SK-N-SH (cell line): ENCODE measurements around the gene REPS2. TPM values are rescaled to one million over a fixed set of nuclear protein-coding genes. Genes with fewer than 3 reads are reported as not detected.

Experiments
- CTCF ChIA-PET: fragments of 300-600, 350-600 bp; formaldehyde crosslinking; extraction: SDS; loops from one replicate; lab custom pipeline; 2021; lab: Yijun Ruan, JAX
- POLR2A ChIA-PET: fragments of 350-600 bp; sonication (Branson Sonifier 250); formaldehyde crosslinking; extraction: SDS; loops from one replicate; lab custom pipeline; 2020; ENCODE audit warnings: antibody characterized with exemption, inconsistent platforms; lab: Yijun Ruan, JAX
- DNase-seq: peaks from one replicate; pipeline ENCODE4 v3.0.0; 2012
- H2AFZ ChIP-seq: fragments of 200-600 bp; sonication (generic); 2 replicates; pipeline ENCODE4 v1.8.1; 2016; ENCODE audit warnings: antibody characterized with exemption, mild to moderate bottlenecking, low read depth
- H3F3A ChIP-seq: fragments of 200-600 bp; sonication (generic); replicated peaks from 2 replicates; pipeline ENCODE3; 2016; ENCODE audit warnings: antibody characterized with exemption, mild to moderate bottlenecking; ENCODE audit not compliant: insufficient read depth
- H3K27ac ChIP-seq, 2 experiments: fragments of 200-500 bp in 1 of 2; fragments of 200-600 bp in 1 of 2; sonication (Bioruptor generic) in 1 of 2; sonication (generic), shearing (Covaris generic) in 1 of 2; 2 replicates each; pipeline versions ENCODE4 v1.5.1 to v1.6.1; 2014 to 2016; ENCODE audit warnings: low read depth in 2 of 2, inconsistent platforms in 1 of 2, low read length in 1 of 2, mild to moderate bottlenecking in 1 of 2, mixed read lengths in 1 of 2
- H3K27me3 ChIP-seq: fragments of 200-600 bp; sonication (generic), shearing (Covaris generic); 2 replicates; pipeline ENCODE4 v1.6.1; 2016; ENCODE audit warnings: mixed run types; ENCODE audit not compliant: insufficient read depth
- H3K36me3 ChIP-seq, 2 experiments: fragments of 200-500 bp in 1 of 2; fragments of 200-600 bp in 1 of 2; sonication (Bioruptor generic) in 1 of 2; sonication (generic) in 1 of 2; replicated peaks in 1 of 2; 2 replicates each; pipeline versions ENCODE3 to v1.5.1; 2014 to 2016; ENCODE audit warnings: low read length in 1 of 2, mild to moderate bottlenecking in 1 of 2; ENCODE audit not compliant: insufficient read depth in 2 of 2, control insufficient read depth in 1 of 2
- H3K4me1 ChIP-seq, 2 experiments: fragments of 200-500 bp in 1 of 2; fragments of 200-600 bp in 1 of 2; sonication (Bioruptor generic) in 1 of 2; sonication (generic), shearing (Covaris generic) in 1 of 2; 2 replicates each; pipeline versions ENCODE4 v1.5.1 to v1.6.1; 2014 to 2016; ENCODE audit warnings: low read depth in 1 of 2, low read length in 1 of 2, mixed run types in 1 of 2; ENCODE audit not compliant: insufficient read depth in 2 of 2, control insufficient read depth in 1 of 2
- H3K4me2 ChIP-seq: fragments of 200-600 bp; sonication (generic), shearing (Covaris generic); 2 replicates; pipeline ENCODE4 v1.6.1; 2017; ENCODE audit warnings: mixed run types
- H3K4me3 ChIP-seq, 2 experiments: fragments of 200-500 bp in 1 of 2; fragments of 200-600 bp in 1 of 2; sonication (Bioruptor generic) in 1 of 2; sonication (generic), shearing (Covaris generic) in 1 of 2; 2 replicates each; pipeline versions ENCODE4 v1.5.1 to v1.8.1; 2014 to 2016; ENCODE audit warnings: low read depth in 2 of 2, inconsistent platforms in 1 of 2, low read length in 1 of 2, mild to moderate bottlenecking in 1 of 2, mixed read lengths in 1 of 2, moderate library complexity in 1 of 2
- H3K79me2 ChIP-seq: fragments of 200-600 bp; sonication (generic); 2 replicates; pipeline ENCODE4 v1.8.1; 2017; ENCODE audit warnings: mild to moderate bottlenecking; ENCODE audit not compliant: insufficient read depth
- H3K9ac ChIP-seq: fragments of 200-600 bp; sonication (generic); 2 replicates; pipeline ENCODE4 v1.6.1; 2017; ENCODE audit warnings: mixed run types
- H3K9me2 ChIP-seq: fragments of 200-600 bp; sonication (generic); 2 replicates; pipeline ENCODE4 v1.6.1; 2017; ENCODE audit warnings: mixed run types
- H3K9me3 ChIP-seq: fragments of 200-600 bp; sonication (generic); 2 replicates; pipeline ENCODE4 v1.6.1; 2017; ENCODE audit warnings: mixed run types, mild to moderate bottlenecking, moderate library complexity
- H4K20me1 ChIP-seq: fragments of 200-600 bp; sonication (generic); 2 replicates; pipeline ENCODE4 v1.6.1; 2017; ENCODE audit warnings: mild to moderate bottlenecking, mixed run types; ENCODE audit not compliant: insufficient read depth
- CTCF ChIP-seq: fragments of 200-600 bp; sonication (generic); IDR thresholded peaks from 2 replicates; pipeline ENCODE4 v1.6.1; 2017; ENCODE audit warnings: antibody characterized with exemption, mild to moderate bottlenecking, moderate library complexity
- EP300 ChIP-seq, 2 experiments: IDR thresholded peaks; 2 replicates each; pipeline versions ENCODE4 v1.4.0 to v1.6.1; 2012; ENCODE audit warnings: borderline replicate concordance in 1 of 2, low read depth in 1 of 2, low read length in 1 of 2
- FOSL2 ChIP-seq: IDR thresholded peaks from 2 replicates; pipeline ENCODE4 v1.4.0; 2012; ENCODE audit warnings: low read depth, mild to moderate bottlenecking, moderate library complexity, borderline replicate concordance
- FOXM1 ChIP-seq: IDR thresholded peaks from 2 replicates; pipeline ENCODE4 v1.4.0; 2012; ENCODE audit warnings: low read depth, mild to moderate bottlenecking
- GABPA ChIP-seq: IDR thresholded peaks from 2 replicates; pipeline ENCODE4 v1.4.0; 2012; ENCODE audit warnings: low read depth, mild to moderate bottlenecking
- GATA2 ChIP-seq: sonication (generic); formaldehyde crosslinking; IDR thresholded peaks from 2 replicates; pipeline ENCODE4 v1.5.0; 2020; ENCODE audit warnings: mild to moderate bottlenecking, missing genetic modification reagents
- MAX ChIP-seq: IDR thresholded peaks from 2 replicates; pipeline ENCODE4 v1.4.0; 2012; ENCODE audit warnings: low read depth
- PBX3 ChIP-seq: IDR thresholded peaks from 2 replicates; pipeline ENCODE4; 2012
- POLR2AphosphoS5 ChIP-seq: IDR thresholded peaks from 2 replicates; pipeline ENCODE4 v1.6.1; 2012; ENCODE audit warnings: low read depth, low read length
- RAD21 ChIP-seq: IDR thresholded peaks from 2 replicates; pipeline ENCODE4 v1.6.1; 2012; ENCODE audit warnings: mild to moderate bottlenecking, low read length
- REST ChIP-seq: IDR thresholded peaks from 2 replicates; pipeline ENCODE4 v1.6.1; 2012; ENCODE audit warnings: mild to moderate bottlenecking, low read depth, low read length, moderate library complexity
- RFX5 ChIP-seq: IDR thresholded peaks from 2 replicates; pipeline ENCODE4 v1.6.1; 2012; ENCODE audit warnings: mild to moderate bottlenecking, improper control_type of control experiment, low read length
- YY1 ChIP-seq: IDR thresholded peaks from 2 replicates; pipeline ENCODE4 v1.4.0; 2012; ENCODE audit warnings: low read depth, mild to moderate bottlenecking
- WGBS: methylation state at CpG from one replicate; pipeline ENCODE4 v1.1.6; 2017; ENCODE audit warnings: low lambda C conversion rate; 5-methylcytosine and 5-hydroxymethylcytosine counted together
- polyA plus RNA-seq, 3 experiments: library from polyadenylated mRNA; depleted of rRNA; stranded (reverse); fragments of >200 nt; gene quantifications; 2 replicates each; pipeline ENCODE4 v1.2.3, GENCODE V29; 2012

Gene REPS2
- polyA plus RNA-seq, 1 of the 3 experiments (the other 2 are of a cell fraction): 0.62 TPM

GRCh38 chrX:17160975-17161374 lies 214.5 kb downstream of the REPS2 start:
- Histone ChIP-seq H3K27me3 (no peaks in the 10 kb centered on the region), H3K9me3 (peaks cover 26% of the 10 kb centered on the region), H3K9me2 (no peaks in the 10 kb centered on the region), H3K4me2 (no peak overlapping the region), H2AFZ (no peak overlapping the region), H3K4me1 (no peaks in the 10 kb centered on the region), H3K36me3 (no peaks in the 10 kb centered on the region), H3K27ac (no peak overlapping the region), H3F3A (no peaks in the 10 kb centered on the region), H3K4me3 (no peak overlapping the region), H3K9ac (no peak overlapping the region), H3K79me2 (no peaks in the 10 kb centered on the region), H4K20me1 (no peaks in the 10 kb centered on the region)
- ChIA-PET CTCF (interaction anchor here (1.1 kb wide), 1 partner anchor 27 kb away, joined by 3 read pairs; no protein-coding TSS in a partner anchor), POLR2A (no interaction called here)
- TF ChIP-seq CTCF (peak; percentile 36), REST (no peak), YY1 (no peak), RAD21 (peak; percentile 48)
- peak; percentile 5 for DNase-seq
- WGBS: 35% methylated on average over 1 of the region's 1 CpG

- Histone ChIP-seq H3K27me3 (no peaks in the 10 kb centered on the region), H4K20me1 (no peaks in the 10 kb centered on the region), H3K4me3 (no peak overlapping the region), H3K79me2 (no peaks in the 10 kb centered on the region), H3F3A (no peaks in the 10 kb centered on the region), H3K36me3 (no peaks in the 10 kb centered on the region), H3K27ac (no peak overlapping the region), H3K9me2 (no peaks in the 10 kb centered on the region), H3K4me2 (no peak overlapping the region), H3K9ac (no peak overlapping the region), H3K9me3 (peaks cover 26% of the 10 kb centered on the region), H3K4me1 (no peaks in the 10 kb centered on the region), H2AFZ (no peak overlapping the region)
- 29% methylated on average over 1 of the region's 1 CpG for WGBS
- TF ChIP-seq POLR2AphosphoS5 (no peak), CTCF (no peak), FOSL2 (no peak), MAX (no peak), GATA2 (CRISPR knock-in tag) (no peak), RFX5 (no peak), EP300 (IDR thresholded peaks at IDR 0.05; ENCODE audit: borderline replicate concordance in 1 of 2, low read depth in 1 of 2, low read length in 1 of 2) (no peak), PBX3 (no peak), FOXM1 (no peak), GABPA (no peak)
- no peak for DNase-seq
- CTCF ChIA-PET: interaction anchor here (1.1 kb wide), 1 partner anchor 28 kb away, joined by 3 read pairs; no protein-coding TSS in a partner anchor
- POLR2A ChIA-PET: no interaction called here
Observed at GRCh38 chrX:17161991-17162390, 215.5 kb downstream of the REPS2 start.
